NCI-H345 (cell line): ENCODE results near the gene AUTS2.

Source experiments
- DNase-seq: peaks from one replicate; lab custom pipeline; 2025; lab: John Stamatoyannopoulos, UW

Gene AUTS2

GRCh38 chr7:70470746-70471145, 872.5 kb downstream of the AUTS2 start:
- no peak for DNase-seq

- DNase-seq: no peak
Measured at GRCh38 chr7:70472601-70473237, 874.4 kb downstream of the AUTS2 start.

GRCh38 chr7:70474639-70475234, 876.5 kb downstream of the AUTS2 start:
- DNase-seq: no peak

- DNase-seq: no peak
Measured at GRCh38 chr7:70477036-70478010, 879.0 kb downstream of the AUTS2 start.

- DNase-seq: no peak
Measured at GRCh38 chr7:70479153-70480021, 881.1 kb downstream of the AUTS2 start.

- DNase-seq: no peak
Measured at GRCh38 chr7:70480927-70481569, 882.8 kb downstream of the AUTS2 start.

GRCh38 chr7:70481570-70482123, 883.4 kb downstream of the AUTS2 start:
- no peak for DNase-seq

- no peak for DNase-seq
Measured at GRCh38 chr7:70484255-70484654, 886.0 kb downstream of the AUTS2 start.

- DNase-seq: no peak
Measured at GRCh38 chr7:70486977-70487376, 888.7 kb downstream of the AUTS2 start.

GRCh38 chr7:70487428-70487827, 889.2 kb downstream of the AUTS2 start:
- DNase-seq: no peak

GRCh38 chr7:70487886-70488285, 889.6 kb downstream of the AUTS2 start:
- DNase-seq: no peak

- no peak for DNase-seq
Measured at GRCh38 chr7:70489813-70490212, 891.5 kb downstream of the AUTS2 start.

GRCh38 chr7:70492625-70493024, 894.4 kb downstream of the AUTS2 start:
- DNase-seq: no peak

- no peak for DNase-seq
Measured at GRCh38 chr7:70494225-70495032, 896.2 kb downstream of the AUTS2 start.

- no peak for DNase-seq
Measured at GRCh38 chr7:70495033-70495376, 896.7 kb downstream of the AUTS2 start.

GRCh38 chr7:70497793-70498192, 899.5 kb downstream of the AUTS2 start:
- DNase-seq: no peak

GRCh38 chr7:70498232-70498992, 900.1 kb downstream of the AUTS2 start:
- peak; percentile 66 for DNase-seq

- no peak for DNase-seq
Measured at GRCh38 chr7:70500261-70500660, 902.0 kb downstream of the AUTS2 start.

- no peak for DNase-seq
Measured at GRCh38 chr7:70502117-70502863, 904.0 kb downstream of the AUTS2 start.
